ENCODE data around the gene SORBS2. TPM values are rescaled to one million over a fixed set of nuclear protein-coding genes. Genes with fewer than 3 reads are reported as not detected.
A peak's percentile ranks its signal among the peaks of the same experiment; 100 is the strongest.

The SORBS2 gene
- total and polyA plus RNA-seq, 2 experiments from 2014 or later: 0.32 to 1.5 TPM

DNA sequence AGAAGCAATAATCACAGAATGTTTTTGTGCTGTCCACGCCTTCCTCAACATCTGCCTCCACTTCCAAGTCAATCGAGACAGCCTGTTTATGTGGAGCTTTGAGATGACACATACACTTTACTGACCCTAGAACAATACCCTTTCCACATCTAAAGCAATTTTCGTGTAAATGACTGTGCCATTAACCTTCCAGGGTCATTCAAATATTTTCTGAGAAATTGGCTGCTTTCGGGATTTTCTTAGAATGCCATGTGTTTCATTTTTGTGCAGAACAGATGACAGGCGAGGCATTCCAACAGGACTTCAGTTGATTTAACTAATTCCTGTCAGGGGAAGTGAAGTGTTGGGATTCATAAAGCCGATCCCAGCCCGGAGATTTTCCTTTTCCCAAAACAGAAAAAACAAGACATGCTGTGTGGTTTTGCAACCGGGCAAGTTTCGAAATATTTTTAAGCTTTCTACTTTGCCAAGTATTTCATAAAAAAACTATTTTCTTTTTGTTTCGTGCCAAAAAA lies 73.9 kb downstream of the SORBS2 start:
- Histone ChIP-seq H3K4me3 (peak overlapping the region; percentile 58), H2AFZ (peak overlapping the region; percentile 40), H3K27ac (no peak overlapping the region)

DNA sequence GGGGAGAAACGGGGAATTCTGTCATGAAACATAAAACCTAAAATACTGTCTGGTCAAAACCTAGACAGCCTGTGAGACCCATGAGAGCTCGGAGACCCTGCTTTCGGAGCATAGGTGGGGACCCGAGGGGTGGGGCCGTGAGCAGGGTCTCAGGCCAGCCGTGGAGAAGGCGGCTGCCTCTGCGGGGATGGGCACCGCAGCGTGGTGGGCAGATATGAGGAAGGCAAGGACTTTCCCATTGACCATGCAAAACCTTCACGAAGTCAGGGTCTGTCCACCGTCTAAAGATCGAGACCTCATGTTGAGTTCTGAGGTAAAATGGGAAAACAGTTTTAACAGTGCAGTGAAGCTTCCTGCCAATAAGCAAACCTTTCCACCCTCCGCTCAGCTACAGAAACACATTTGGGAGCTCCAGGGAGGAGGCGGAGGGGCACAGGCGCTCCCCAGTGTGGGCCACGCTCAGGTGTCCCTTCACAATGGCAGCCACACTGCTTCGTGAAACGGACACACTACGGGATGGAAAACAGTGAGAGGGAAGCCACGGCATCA lies 74.4 kb downstream of the SORBS2 start:
- 49 to 50% methylated on average over 21 of the region's 21 CpGs for WGBS, 2 experiments (ENCODE audit: low coverage in 1 of 2, low lambda C conversion rate in 2 of 2, missing lambda C conversion rate in 2 of 2)
- Histone ChIP-seq H3K27ac (no peak overlapping the region), H3F3A (ENCODE audit: insufficient read depth) (0 out of 2 replicates have a peak, but pooled peaks cover 10% of the 10 kb centered on the region), H4K20me1 (ENCODE audit: insufficient read depth) (no peaks in the 10 kb centered on the region), H3K4me3 (peak overlapping the region; percentile 58), H3K9me3 (ENCODE audit: low read depth) (no peaks in the 10 kb centered on the region), H3K4me2 (ENCODE audit: unreplicated experiment) (peak overlapping the region; percentile 81), H3K36me3 (ENCODE audit: low read depth) (no peaks in the 10 kb centered on the region), H3K79me2 (ENCODE audit: insufficient read depth) (no peaks in the 10 kb centered on the region), H3K4me1 (ENCODE audit: insufficient read depth) (no peaks in the 10 kb centered on the region), H3K27me3 (replicated peaks; ENCODE audit: insufficient read depth) (0 out of 2 replicates have a peak, but pooled peaks cover 4% of the 10 kb centered on the region), H3K9ac (no peak overlapping the region), H2AFZ (peak overlapping the region; percentile 40; the same call in 1 of the 2 replicates), H3K9me2 (ENCODE audit: insufficient read depth) (no peaks in the 10 kb centered on the region)
- in situ Hi-C loops (cut with MboI): no loop called here
- DNase-seq: no peak
- TF ChIP-seq EZH2phosphoT487 (IDR thresholded peaks at IDR 0.05; ENCODE audit: insufficient read depth, low read depth) (no peak), EZH2 (IDR thresholded peaks at IDR 0.05; ENCODE audit: insufficient read depth, poor library complexity, severe bottlenecking) (no peak)

More for the DNA sequence above, 73.9 kb downstream of the SORBS2 start:
- WGBS, 2 experiments (ENCODE audit: low coverage in 1 of 2, low lambda C conversion rate in 2 of 2, missing lambda C conversion rate in 2 of 2): 1 to 2% methylated on average over 10 of the region's 10 CpGs
- no peak for TF ChIP-seq EZH2 (IDR thresholded peaks at IDR 0.05; ENCODE audit: insufficient read depth, poor library complexity, severe bottlenecking)
- 0 out of 2 replicates have a peak, but pooled peaks have one; percentile 23 for TF ChIP-seq EZH2phosphoT487 (IDR thresholded peaks at IDR 0.05; ENCODE audit: insufficient read depth, low read depth)
- Histone ChIP-seq H3K36me3 (ENCODE audit: low read depth) (no peaks in the 10 kb centered on the region), H3K79me2 (ENCODE audit: insufficient read depth) (no peaks in the 10 kb centered on the region), H3K9me2 (ENCODE audit: insufficient read depth) (no peaks in the 10 kb centered on the region), H3K9me3 (ENCODE audit: low read depth) (no peaks in the 10 kb centered on the region), H3K9ac (peak overlapping the region; percentile 21), H4K20me1 (ENCODE audit: insufficient read depth) (no peaks in the 10 kb centered on the region), H3K4me2 (ENCODE audit: unreplicated experiment) (peak overlapping the region; percentile 81), H3K4me1 (ENCODE audit: insufficient read depth) (no peaks in the 10 kb centered on the region), H3F3A (ENCODE audit: insufficient read depth) (0 out of 2 replicates have a peak, but pooled peaks cover 10% of the 10 kb centered on the region), H3K27me3 (replicated peaks; ENCODE audit: insufficient read depth) (no peaks in the 10 kb centered on the region)
- DNase-seq: peak; percentile 52
- in situ Hi-C loops (cut with MboI): no loop called here

DNA sequence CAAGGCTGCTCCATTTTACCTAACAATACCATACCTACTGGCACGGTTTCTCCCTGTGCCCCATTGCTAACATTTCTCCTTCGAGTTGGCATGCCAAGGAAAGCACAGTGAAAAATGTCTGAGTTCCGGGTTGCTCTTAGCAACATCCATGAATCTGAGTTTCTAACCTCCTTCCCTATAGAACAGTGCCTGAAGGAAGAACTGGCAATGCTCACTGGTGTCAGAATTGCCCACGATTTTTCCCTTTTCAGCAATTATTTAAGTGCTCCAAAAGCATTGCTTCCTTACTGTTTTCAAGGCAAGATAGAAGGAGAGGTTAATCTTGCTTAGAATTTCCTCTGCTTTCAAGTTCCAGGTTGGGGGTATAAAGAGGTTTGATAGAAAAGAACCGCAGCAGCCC lies 75.1 kb downstream of the SORBS2 start:
- H2AFZ ChIP-seq: no peak overlapping the region
- H3K79me2 ChIP-seq (ENCODE audit: insufficient read depth): no peaks in the 10 kb centered on the region
- DNase-seq: no peak
- H3K27ac ChIP-seq: no peak overlapping the region
- no peaks in the 10 kb centered on the region for H3K4me1 ChIP-seq (ENCODE audit: insufficient read depth)
- H3K27me3 ChIP-seq (replicated peaks; ENCODE audit: insufficient read depth): 0 out of 2 replicates have a peak, but pooled peaks cover 9% of the 10 kb centered on the region
- H3F3A ChIP-seq (ENCODE audit: insufficient read depth): 0 out of 2 replicates have a peak, but pooled peaks cover 10% of the 10 kb centered on the region
- no peaks in the 10 kb centered on the region for H3K9me2 ChIP-seq (ENCODE audit: insufficient read depth)
- no peaks in the 10 kb centered on the region for H4K20me1 ChIP-seq (ENCODE audit: insufficient read depth)
- no peaks in the 10 kb centered on the region for H3K9me3 ChIP-seq (ENCODE audit: low read depth)
- in situ Hi-C loops (cut with MboI): no loop called here
- no peak for TF ChIP-seq EZH2 (IDR thresholded peaks at IDR 0.05; ENCODE audit: insufficient read depth, poor library complexity, severe bottlenecking)
- no peak for TF ChIP-seq EZH2phosphoT487 (IDR thresholded peaks at IDR 0.05; ENCODE audit: insufficient read depth, low read depth)
- no peak overlapping the region for H3K4me3 ChIP-seq
- WGBS, 2 experiments (ENCODE audit: low coverage in 1 of 2, low lambda C conversion rate in 2 of 2, missing lambda C conversion rate in 2 of 2): 58 to 69% methylated on average over 5 of the region's 5 CpGs
- no peaks in the 10 kb centered on the region for H3K36me3 ChIP-seq (ENCODE audit: low read depth)
- H3K9ac ChIP-seq: no peak overlapping the region
- H3K4me2 ChIP-seq (ENCODE audit: unreplicated experiment): no peak overlapping the region

DNA sequence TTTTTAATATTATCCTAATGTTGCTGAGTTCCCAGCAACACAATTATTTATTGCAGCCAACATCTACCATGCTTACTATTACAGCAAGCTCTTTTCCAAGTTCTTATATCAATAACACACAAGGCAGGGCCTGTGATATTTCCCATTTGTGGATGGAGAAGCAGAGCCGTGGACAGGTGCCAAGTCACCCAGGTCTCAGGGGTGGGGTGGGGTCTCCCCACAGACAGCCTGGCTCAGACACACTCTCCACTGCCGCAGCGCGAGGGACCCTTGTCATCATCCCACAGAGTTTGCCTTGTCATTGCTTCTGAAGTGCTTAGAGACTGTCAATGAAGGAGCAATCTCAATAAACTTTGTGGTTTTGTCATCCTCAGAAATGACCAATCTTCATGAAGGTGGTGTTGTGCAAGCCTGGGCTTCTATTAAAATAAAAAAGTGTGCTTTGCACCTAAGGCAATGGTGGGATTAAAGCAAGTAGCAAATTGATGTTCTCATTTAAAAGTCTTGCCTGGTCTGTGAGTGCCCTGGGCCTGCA lies 76.1 kb downstream of the SORBS2 start:
- 64 to 66% methylated on average over 4 of the region's 4 CpGs for WGBS, 2 experiments (ENCODE audit: low coverage in 1 of 2, low lambda C conversion rate in 2 of 2, missing lambda C conversion rate in 2 of 2)
- H3K79me2 ChIP-seq (ENCODE audit: insufficient read depth): no peaks in the 10 kb centered on the region
- no peaks in the 10 kb centered on the region for H4K20me1 ChIP-seq (ENCODE audit: insufficient read depth)

More for the DNA sequence above, 76.1 kb downstream of the SORBS2 start:
- Histone ChIP-seq H3F3A (ENCODE audit: insufficient read depth) (0 out of 2 replicates have a peak, but pooled peaks cover 10% of the 10 kb centered on the region), H3K36me3 (ENCODE audit: low read depth) (no peaks in the 10 kb centered on the region), H3K9me3 (ENCODE audit: low read depth) (no peaks in the 10 kb centered on the region), H2AFZ (no peak overlapping the region), H3K9me2 (ENCODE audit: insufficient read depth) (no peaks in the 10 kb centered on the region), H3K4me3 (no peak overlapping the region), H3K27me3 (replicated peaks; ENCODE audit: insufficient read depth) (0 out of 2 replicates have a peak, but pooled peaks cover 9% of the 10 kb centered on the region), H3K4me2 (ENCODE audit: unreplicated experiment) (no peak overlapping the region), H3K4me1 (ENCODE audit: insufficient read depth) (no peaks in the 10 kb centered on the region), H3K27ac (no peak overlapping the region), H3K9ac (no peak overlapping the region)
- TF ChIP-seq EZH2phosphoT487 (IDR thresholded peaks at IDR 0.05; ENCODE audit: insufficient read depth, low read depth): no peak
- TF ChIP-seq EZH2 (IDR thresholded peaks at IDR 0.05; ENCODE audit: insufficient read depth, poor library complexity, severe bottlenecking): no peak
- in situ Hi-C loops (cut with MboI): no loop called here
- no peak for DNase-seq

Measured in GM23248 (cell line).